M059J (cell line): Measurements from ENCODE around the gene SEC61A2. TPM values are rescaled to one million over a fixed set of nuclear protein-coding genes. Genes with fewer than 3 reads are reported as not detected.
"Not testable (repeated sequence)": the region's sequence is repeated elsewhere in the genome, so short reads cannot be mapped to it uniquely, and the experiment has no call there.

ENCODE experiments used
- DNase-seq: peaks from one replicate; pipeline ENCODE4 v3.0.0-alpha.2; 2012; ENCODE audit warnings: low read depth
- total RNA-seq: library from RNA; depleted of rRNA; stranded (reverse); fragments of >200 nt; shearing (Covaris generic); gene quantifications from 2 replicates; pipeline ENCODE4 v1.2.3, GENCODE V29; 2014; rRNA removed

The SEC61A2 gene
- 5.0 and 6.4 TPM in 2 replicates for total RNA-seq

GRCh38 chr10:12129222-12130111 lies at the start of gene SEC61A2:
Gene SEC61A2, plus strand, starts transcription at chr10:12129677. Its CDS starts 111 bp downstream, at chr10:12129788.
- peak; percentile 74 for DNase-seq

DNA sequence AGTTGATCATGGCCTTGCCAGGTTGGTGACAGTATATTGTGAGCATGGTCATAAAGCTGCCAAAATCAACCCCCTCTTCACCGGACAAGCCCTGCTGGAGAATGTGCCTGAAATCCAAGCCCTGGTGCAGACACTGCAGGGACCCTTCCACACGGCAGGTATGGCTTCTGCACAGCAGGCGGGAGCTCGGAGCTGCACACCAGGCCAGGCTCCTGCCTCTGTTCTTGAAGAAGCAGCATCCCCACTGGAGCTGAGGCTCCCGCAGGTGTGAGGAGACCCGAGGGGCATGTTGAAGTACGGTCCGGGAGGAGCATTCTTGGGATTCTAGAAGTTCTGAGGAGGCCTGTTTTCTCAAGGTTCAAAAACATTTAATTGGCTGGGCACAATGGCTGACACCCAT lies 48.0 kb upstream of the SEC61A2 start:
- no peak for DNase-seq

GRCh38 chr10:12081879-12082557 lies 47.5 kb upstream of the SEC61A2 start:
- DNase-seq = peak; percentile 23

DNA sequence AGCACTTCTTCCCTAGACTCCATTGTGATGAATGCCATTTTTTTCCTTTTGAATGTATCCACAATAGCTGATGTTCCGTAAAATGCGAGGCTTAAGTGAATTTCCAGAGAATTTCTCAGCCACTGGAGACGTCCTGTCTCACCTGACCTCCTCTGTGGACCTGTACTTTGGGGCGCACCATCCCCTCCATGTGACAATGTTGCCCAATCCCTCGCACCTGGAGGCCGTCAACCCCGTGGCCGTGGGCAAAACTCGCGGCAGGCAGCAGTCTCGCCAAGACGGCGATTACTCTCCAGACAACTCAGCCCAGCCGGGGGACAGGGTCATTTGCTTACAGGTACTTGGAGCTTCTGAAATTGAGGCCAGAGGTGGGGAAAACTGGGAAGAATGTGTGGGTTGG lies 40.6 kb upstream of the SEC61A2 start:
- DNase-seq = no peak

GRCh38 chr10:12091421-12091820 lies 38.1 kb upstream of the SEC61A2 start:
- no peak for DNase-seq

- not testable (repeated sequence) for DNase-seq
These were observed 32.1 kb upstream of the SEC61A2 start for GRCh38 chr10:12097361-12097760.

GRCh38 chr10:12097791-12098190 lies 31.7 kb upstream of the SEC61A2 start:
- peak; percentile 26 for DNase-seq

DNA sequence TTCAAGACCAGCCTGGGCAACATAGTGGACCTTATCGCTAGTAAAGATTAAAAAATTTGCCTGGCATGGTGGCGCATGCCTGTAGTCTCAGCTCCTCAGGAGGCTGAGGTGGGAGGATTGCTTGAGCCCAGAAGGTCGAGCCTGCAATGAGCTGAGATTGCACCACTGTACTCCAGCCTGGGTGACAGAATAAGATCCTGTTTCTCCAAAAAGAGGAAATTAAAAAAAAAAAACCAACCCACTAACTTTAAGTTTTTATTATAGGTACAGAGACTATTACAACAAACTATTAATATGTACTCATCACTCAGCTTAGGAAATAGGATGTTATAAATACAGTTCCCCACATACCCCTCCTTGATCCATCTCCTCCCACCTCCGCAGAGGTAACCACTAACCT lies 30.5 kb upstream of the SEC61A2 start:
- DNase-seq = no peak

DNA sequence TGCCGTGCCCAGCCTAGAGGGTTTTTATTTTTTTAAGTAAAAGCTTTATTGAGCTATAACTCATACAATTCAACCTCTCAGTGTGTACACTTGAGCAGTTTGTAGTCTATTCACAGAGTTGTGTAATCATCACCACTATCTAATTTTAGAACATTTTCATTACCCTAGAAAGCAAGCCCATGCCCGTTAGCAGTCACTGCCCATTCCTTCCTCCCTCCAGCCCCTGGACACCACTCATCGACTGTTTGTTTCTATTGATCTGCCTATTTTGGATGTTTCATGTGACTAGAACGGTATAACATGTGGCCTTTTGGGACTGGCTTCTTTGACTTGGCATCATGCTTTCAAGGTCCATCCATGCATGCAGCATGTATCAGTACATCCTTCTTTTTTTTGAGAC lies 25.7 kb upstream of the SEC61A2 start:
- no peak for DNase-seq

DNA sequence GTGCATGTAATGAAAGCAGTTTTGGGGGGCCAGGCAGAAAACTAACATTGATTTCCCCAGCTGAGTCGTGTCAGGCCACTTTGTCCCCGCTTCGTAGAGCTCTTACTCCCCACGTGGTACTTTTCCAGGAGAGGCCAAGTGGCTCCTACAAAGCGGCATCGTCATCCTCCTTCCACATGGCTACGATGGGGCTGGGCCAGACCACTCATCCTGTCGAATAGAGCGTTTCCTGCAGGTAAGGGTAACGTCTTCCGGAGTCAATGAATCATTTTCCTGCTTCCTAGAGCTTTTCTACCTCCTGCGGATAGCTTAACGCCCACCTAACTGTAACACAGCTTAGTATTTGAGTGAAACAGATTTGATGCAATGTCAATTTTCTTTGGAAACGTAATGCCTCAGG lies 21.7 kb upstream of the SEC61A2 start:
- no peak for DNase-seq

DNA sequence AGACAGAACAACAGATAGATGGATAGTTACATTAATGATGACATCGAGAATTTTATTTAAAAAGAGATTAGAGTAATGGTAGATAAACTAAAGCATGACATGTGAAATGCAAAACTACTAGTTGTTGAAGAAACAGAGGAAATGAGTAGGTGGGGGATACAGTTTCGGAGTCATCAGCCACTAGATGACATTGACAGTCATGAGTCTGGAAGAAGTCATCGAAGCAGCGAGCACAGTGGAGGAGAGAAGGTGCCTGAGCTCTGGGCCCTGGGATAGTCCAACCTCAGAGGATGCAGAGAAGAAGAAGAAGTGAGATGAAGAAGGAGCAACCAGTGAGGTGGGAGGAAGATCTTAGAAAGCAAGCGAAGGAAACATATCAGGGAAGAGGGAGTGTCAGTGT lies 20.2 kb upstream of the SEC61A2 start:
- DNase-seq = no peak

GRCh38 chr10:12111528-12111927 lies 17.9 kb upstream of the SEC61A2 start:
- no peak for DNase-seq

- no peak for DNase-seq
These were observed 15.8 kb upstream of the SEC61A2 start for GRCh38 chr10:12113627-12114026.

DNA sequence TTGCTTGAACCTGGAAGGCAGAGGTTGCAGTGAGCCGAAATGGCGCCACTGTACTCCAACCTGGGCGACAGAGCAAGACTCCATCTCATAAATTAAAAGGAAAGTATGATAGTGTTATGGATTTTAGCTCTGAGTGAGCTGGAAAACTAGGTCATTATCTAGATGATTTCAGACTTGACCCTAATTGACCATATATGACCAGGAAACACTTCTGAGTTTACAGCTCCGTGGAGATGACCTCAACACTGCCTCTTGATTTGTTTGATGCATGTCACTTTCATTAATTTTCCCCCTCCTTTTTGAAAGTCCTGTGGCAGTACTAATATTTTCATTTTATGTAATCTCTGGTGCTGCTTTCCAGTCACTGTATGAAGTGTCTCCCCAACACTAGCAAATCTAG lies 7.8 kb upstream of the SEC61A2 start:
- no peak for DNase-seq

DNA sequence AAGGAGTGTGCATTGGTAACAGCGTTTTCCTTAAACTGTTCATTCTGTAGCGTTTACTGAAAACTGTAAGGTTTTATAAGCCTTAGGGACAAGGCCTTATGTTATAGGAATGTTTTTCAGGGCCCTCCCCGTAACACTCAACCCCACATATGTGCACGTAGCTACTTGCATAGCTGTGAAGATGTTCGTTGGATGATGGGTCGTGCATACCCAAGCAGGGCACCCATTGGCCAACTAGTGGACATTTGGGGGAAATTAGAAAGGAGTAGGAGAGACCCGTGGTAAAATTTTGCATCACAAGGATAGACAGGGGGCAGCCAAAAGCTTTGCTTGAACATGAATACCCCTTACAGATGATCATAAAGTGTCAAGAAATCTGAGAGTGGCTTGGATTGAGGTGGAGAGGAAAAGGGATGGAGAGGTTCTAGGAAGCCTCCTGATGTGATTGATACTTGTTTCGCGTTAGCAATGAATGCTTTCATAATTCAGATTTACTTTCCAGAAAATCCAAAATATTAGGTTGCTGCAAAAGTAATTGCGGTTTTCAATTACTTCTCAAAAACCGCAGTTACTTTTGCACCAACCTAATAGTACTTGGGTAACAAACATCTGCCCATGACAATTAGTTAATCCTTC lies 878 bp downstream of the SEC61A2 start:
- peak; percentile 56 for DNase-seq

DNA sequence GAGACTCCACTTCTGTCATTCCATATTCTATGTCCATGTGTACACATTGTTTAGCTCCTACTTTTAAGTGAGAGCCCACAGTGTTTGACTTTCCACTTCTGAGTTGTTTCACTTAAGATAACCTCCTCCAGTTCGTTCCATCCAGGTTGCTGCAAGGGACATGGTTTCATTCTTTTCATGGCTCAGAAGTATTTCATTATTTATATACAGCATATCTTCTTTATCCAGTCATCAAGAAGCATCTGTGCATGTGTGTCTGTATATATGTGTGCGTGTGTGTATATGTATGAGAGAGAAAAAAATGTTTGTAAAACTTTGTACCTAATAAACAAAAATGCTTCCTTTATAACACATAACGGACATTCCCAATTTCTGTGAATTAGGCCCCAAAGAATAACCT lies 6.2 kb downstream of the SEC61A2 start:
- no peak for DNase-seq

DNA sequence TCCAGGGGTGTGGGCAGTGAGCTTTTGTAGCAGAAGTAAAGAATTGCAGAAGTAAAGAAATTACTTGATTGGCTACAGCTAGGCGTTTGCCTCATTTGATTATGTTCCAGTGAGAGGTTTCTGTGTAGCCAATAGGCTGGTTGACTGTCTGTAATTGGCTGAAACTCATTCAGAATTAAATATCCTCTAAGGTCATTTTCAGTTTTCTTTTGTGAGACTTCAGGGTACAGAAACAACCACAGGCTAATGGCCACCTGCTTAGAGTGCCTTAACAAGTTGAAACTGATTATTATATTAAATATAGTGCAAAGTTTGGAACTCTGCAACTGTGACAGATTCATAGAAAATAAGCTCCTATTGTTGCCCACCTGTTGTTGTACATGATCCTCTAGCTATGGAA lies 10.6 kb downstream of the SEC61A2 start:
- no peak for DNase-seq

DNA sequence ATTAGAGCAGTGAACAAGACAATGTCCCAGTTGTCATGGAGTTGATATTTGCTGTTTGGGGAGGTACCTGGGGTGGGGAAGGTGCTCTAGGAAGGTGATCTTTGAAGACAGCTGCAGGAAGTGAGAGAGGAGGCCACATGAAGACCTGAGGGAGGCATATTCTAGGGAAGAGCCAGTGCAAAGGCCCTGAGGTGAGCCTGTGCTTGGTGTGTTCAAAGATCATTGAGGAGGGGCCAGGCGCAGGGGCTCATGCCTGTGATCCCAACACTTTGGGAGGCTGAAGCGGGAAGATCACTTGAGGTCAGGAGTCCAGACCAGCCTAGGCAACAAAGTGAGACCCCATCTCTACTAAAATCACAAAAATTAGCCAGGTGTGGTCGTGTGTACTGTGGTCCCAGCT lies 15.1 kb downstream of the SEC61A2 start:
- DNase-seq = no peak

DNA sequence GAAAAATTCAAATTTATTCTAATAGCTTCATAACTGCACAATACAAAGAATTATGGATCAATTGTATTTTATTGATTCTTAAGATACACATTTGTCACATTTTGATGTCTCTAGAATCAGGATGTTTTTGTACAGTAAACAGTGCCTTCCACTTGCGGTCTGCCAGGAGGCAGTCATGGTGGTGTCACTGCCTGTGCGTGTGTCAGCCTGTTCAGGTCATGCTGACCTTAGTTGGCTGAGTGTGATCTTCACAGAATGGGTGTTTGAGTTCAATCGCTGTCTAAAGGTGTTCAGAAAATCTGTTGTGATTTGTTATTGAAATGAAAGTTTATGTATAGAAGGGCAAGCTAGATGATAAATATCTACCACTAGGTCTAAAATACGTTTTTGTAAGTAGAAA lies 20.7 kb downstream of the SEC61A2 start:
- no peak for DNase-seq

GRCh38 chr10:12154516-12154915 lies 25.0 kb downstream of the SEC61A2 start:
- DNase-seq = no peak

DNA sequence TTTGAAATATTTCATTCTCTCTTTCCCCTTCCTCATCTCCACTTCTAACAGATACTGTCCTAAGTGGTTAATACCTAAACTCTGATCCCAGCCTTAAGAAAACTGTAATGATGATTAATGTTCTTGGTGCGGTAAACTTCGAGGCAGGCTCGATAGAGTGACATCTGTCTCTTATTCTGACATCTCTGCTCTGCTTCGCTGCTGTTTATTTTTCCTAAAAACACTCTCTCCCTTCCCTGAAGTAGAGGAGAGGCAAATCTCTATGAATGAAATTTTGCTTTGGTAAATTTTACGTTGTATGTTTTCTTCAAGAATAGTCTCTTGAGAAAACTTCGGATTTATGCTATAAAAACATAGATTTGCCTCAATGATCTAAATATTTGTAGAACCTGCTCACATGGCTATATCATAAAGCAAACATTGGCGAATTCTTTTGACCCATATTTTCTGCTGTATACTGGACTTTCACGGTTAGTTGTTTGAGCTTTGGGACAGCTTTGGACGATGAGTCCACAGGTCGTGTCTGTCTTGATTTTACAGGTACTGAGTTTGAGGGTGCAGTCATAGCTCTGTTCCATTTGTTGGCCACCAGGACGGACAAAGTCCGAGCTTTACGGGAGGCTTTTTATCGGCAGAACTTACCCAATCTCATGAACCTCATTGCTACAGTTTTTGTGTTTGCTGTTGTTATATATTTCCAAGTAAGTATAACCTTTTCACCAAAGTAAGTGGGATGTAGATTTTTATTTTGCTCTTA lies 27.1 kb downstream of the SEC61A2 start:
- DNase-seq = no peak

DNA sequence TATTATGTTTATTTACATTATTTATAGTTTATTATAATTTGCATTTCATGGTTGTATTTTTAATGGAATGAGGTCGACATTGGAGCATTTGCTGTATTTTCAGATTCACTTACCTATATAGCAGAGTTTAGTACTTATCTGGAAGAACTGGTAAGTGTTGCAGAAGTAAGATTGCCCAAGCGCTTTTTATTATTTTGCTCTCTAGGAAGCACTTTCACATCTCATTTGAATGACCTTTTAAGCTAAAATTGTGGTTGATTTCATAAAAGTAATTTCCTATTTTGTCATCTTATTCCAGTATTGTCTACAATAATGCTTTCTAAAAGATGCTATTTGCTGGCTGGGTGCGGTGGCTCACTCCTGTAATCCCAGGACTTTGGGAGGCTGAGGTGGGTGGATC lies 28.6 kb downstream of the SEC61A2 start:
- no peak for DNase-seq
